C4-2B (cell line): ENCODE data around the gene GGCX.

Experiments
- CTCF ChIP-seq: fragments of 450-650 bp; conservative IDR thresholded peaks from 2 replicates; pipeline ENCODE4 v1.5.1; 2017; ENCODE audit warnings: mild to moderate bottlenecking
- ZFX ChIP-seq: fragments of 450-650 bp; IDR thresholded peaks from 2 replicates; pipeline ENCODE4 v1.6.1; 2017

DNA sequence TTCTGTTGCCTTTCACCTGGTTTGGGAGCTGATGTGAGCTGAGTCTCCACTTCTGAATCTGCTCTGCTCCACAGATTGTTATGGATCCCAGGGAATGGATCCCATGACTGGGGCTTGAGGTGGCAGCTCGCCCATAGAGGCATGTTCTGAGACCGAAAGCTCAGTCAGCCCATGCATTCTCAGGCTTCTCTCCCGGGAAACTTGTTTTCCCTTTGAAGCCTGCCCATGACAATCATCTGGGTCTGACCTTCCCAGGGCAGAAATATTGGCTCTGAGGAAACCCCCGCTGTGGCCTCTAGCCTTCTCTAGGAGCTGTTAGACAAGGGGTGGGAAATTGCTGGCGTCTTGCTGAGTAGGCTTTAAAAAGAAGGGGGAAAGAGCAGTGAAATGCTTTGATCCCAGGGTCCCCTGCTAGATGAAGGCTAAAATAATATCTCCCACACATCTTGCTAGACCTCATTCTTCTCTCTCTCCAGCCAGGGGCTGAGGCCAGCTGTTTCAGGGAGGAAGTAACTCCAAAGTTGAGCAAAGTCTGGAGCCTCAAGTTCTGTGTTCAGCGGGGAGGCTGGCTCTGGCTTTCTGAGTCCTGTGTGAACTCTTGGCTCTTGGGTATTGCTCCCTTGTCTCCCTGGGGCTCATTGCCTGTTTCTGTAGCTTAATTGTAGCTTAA, 18.1 kb upstream of the GGCX start:
- no peak for TF ChIP-seq CTCF
- no peak for TF ChIP-seq ZFX
